AG09319 (cell line): ENCODE data around the gene KSR2.

Source experiments
- DNase-seq: peaks from one replicate; pipeline ENCODE4 v3.0.0-alpha.2; 2010; ENCODE audit warnings: low read depth; ENCODE audit errors: extremely low read depth
- CTCF ChIP-seq: IDR thresholded peaks from 2 replicates; pipeline ENCODE4 v1.5.1; 2011; ENCODE audit warnings: low read depth, mild to moderate bottlenecking, inconsistent platforms, low read length, moderate library complexity

The KSR2 gene

GRCh38 chr12:117516034-117516433 lies 452.8 kb downstream of the KSR2 start:
- TF ChIP-seq CTCF: no peak
- DNase-seq: no peak

- no peak for TF ChIP-seq CTCF
These were observed 454.8 kb downstream of the KSR2 start for GRCh38 chr12:117514016-117514415.

GRCh38 chr12:117513353-117513752 lies 455.4 kb downstream of the KSR2 start:
- TF ChIP-seq CTCF: no peak
- DNase-seq: no peak

More at GRCh38 chr12:117514016-117514415, 454.8 kb downstream of the KSR2 start:
- no peak for DNase-seq

- TF ChIP-seq CTCF: no peak
- no peak for DNase-seq
These were observed 460.3 kb downstream of the KSR2 start for GRCh38 chr12:117508468-117508867.

GRCh38 chr12:117507548-117507947 lies 461.2 kb downstream of the KSR2 start:
- DNase-seq: no peak
- TF ChIP-seq CTCF: no peak

- no peak for TF ChIP-seq CTCF
- DNase-seq: no peak
These were observed 462.5 kb downstream of the KSR2 start for GRCh38 chr12:117506333-117506732.

GRCh38 chr12:117502633-117503032 lies 466.2 kb downstream of the KSR2 start:
- TF ChIP-seq CTCF: no peak
- DNase-seq: no peak
